ENCODE measurements around the gene EPHA6.

Gene EPHA6

GRCh38 chr3:97037294-97037943 lies 223.0 kb downstream of the EPHA6 start:
- no peaks in the 10 kb centered on the region for H3K27me3 ChIP-seq (ENCODE audit: control insufficient read depth in 1 of 2, insufficient read depth in 1 of 2, low read length in 2 of 2)
- no peaks in the 10 kb centered on the region for H3K4me1 ChIP-seq (ENCODE audit: control insufficient read depth, insufficient read depth, low read depth, low read length)
- H3K4me2 ChIP-seq (ENCODE audit: low read length, poor library complexity, severe bottlenecking): no peak overlapping the region
- H3K27ac ChIP-seq (ENCODE audit: low read length, poor library complexity, severe bottlenecking): no peak overlapping the region
- H2BK120ac ChIP-seq (ENCODE audit: low read depth, low read length): no peak overlapping the region
- no peak overlapping the region for H2BK5ac ChIP-seq (ENCODE audit: low read depth, low read length, poor library complexity, severe bottlenecking)
- no peak overlapping the region for H2AFZ ChIP-seq (ENCODE audit: low read depth, low read length)
- H3K4me3 ChIP-seq (ENCODE audit: insufficient read depth in 1 of 2, low read depth in 1 of 2, low read length in 2 of 2): no peak overlapping the region
- DNase-seq: no peak
- no peak overlapping the region for H2BK15ac ChIP-seq (ENCODE audit: low read depth, poor library complexity, severe bottlenecking)
- no peak overlapping the region for H3K14ac ChIP-seq (ENCODE audit: low read length in 2 of 2)
- no peak overlapping the region for H4K8ac ChIP-seq (ENCODE audit: low read length)
- H4K91ac ChIP-seq (ENCODE audit: low read length): no peak overlapping the region
- no peak overlapping the region for H2BK12ac ChIP-seq (ENCODE audit: low read length in 2 of 2)
- no peak overlapping the region for H3K23ac ChIP-seq (ENCODE audit: low read length in 2 of 2)
- 89% methylated on average over 3 of the region's 3 CpGs for WGBS
- H3K18ac ChIP-seq (ENCODE audit: low read depth in 1 of 2, low read length in 2 of 2): no peak overlapping the region
- H3K79me1 ChIP-seq (replicated peaks; ENCODE audit: low read length, poor library complexity, severe bottlenecking): no peaks in the 10 kb centered on the region
- H2AK5ac ChIP-seq (ENCODE audit: low read length, severe bottlenecking): no peak overlapping the region
- H3K9ac ChIP-seq (ENCODE audit: low read length): no peak overlapping the region
- no peaks in the 10 kb centered on the region for H3K9me3 ChIP-seq (ENCODE audit: control insufficient read depth, low read length)
- H3K36me3 ChIP-seq (ENCODE audit: control insufficient read depth in 1 of 2, insufficient read depth in 2 of 2, low read depth in 1 of 2, low read length in 2 of 2): no peaks in the 10 kb centered on the region
- no peak overlapping the region for H3K4ac ChIP-seq (ENCODE audit: low read depth in 1 of 2, low read length in 2 of 2)

- Histone ChIP-seq H3K27ac (ENCODE audit: low read length, poor library complexity, severe bottlenecking) (no peak overlapping the region), H2BK120ac (ENCODE audit: low read depth, low read length) (no peak overlapping the region)
- WGBS: 82% methylated on average over 1 of the region's 2 CpGs
These were observed 229.0 kb downstream of the EPHA6 start for GRCh38 chr3:97043411-97043810.

GRCh38 chr3:97057365-97057764 lies 243.0 kb downstream of the EPHA6 start:
- peaks cover 6% of the 10 kb centered on the region for H3K9me3 ChIP-seq (ENCODE audit: control insufficient read depth, low read length)

More at GRCh38 chr3:97043411-97043810, 229.0 kb downstream of the EPHA6 start:
- Histone ChIP-seq H4K91ac (ENCODE audit: low read length) (no peak overlapping the region), H3K4me3 (ENCODE audit: insufficient read depth in 1 of 2, low read depth in 1 of 2, low read length in 2 of 2) (no peak overlapping the region), H3K18ac (ENCODE audit: low read depth in 1 of 2, low read length in 2 of 2) (no peak overlapping the region), H3K79me1 (replicated peaks; ENCODE audit: low read length, poor library complexity, severe bottlenecking) (no peaks in the 10 kb centered on the region), H2BK5ac (ENCODE audit: low read depth, low read length, poor library complexity, severe bottlenecking) (no peak overlapping the region), H2BK12ac (ENCODE audit: low read length in 2 of 2) (no peak overlapping the region), H3K14ac (ENCODE audit: low read length in 2 of 2) (no peak overlapping the region), H2AK5ac (ENCODE audit: low read length, severe bottlenecking) (no peak overlapping the region), H3K4me2 (ENCODE audit: low read length, poor library complexity, severe bottlenecking) (no peak overlapping the region), H2BK15ac (ENCODE audit: low read depth, poor library complexity, severe bottlenecking) (no peak overlapping the region), H3K4me1 (ENCODE audit: control insufficient read depth, insufficient read depth, low read depth, low read length) (no peaks in the 10 kb centered on the region), H3K9ac (ENCODE audit: low read length) (no peak overlapping the region), H3K9me3 (ENCODE audit: control insufficient read depth, low read length) (no peaks in the 10 kb centered on the region), H3K27me3 (ENCODE audit: control insufficient read depth in 1 of 2, insufficient read depth in 1 of 2, low read length in 2 of 2) (no peaks in the 10 kb centered on the region), H2AFZ (ENCODE audit: low read depth, low read length) (no peak overlapping the region), H3K4ac (ENCODE audit: low read depth in 1 of 2, low read length in 2 of 2) (no peak overlapping the region), H4K8ac (ENCODE audit: low read length) (no peak overlapping the region), H3K23ac (ENCODE audit: low read length in 2 of 2) (no peak overlapping the region), H3K36me3 (ENCODE audit: control insufficient read depth in 1 of 2, insufficient read depth in 2 of 2, low read depth in 1 of 2, low read length in 2 of 2) (no peaks in the 10 kb centered on the region)
- no peak for DNase-seq

GRCh38 chr3:97059168-97059567 lies 244.8 kb downstream of the EPHA6 start:
- no peak overlapping the region for H2AFZ ChIP-seq (ENCODE audit: low read depth, low read length)
- WGBS: no CpG with 5 or more reads among the region's 1 CpG

More at GRCh38 chr3:97057365-97057764, 243.0 kb downstream of the EPHA6 start:
- H2BK12ac ChIP-seq (ENCODE audit: low read length in 2 of 2): no peak overlapping the region
- H2BK120ac ChIP-seq (ENCODE audit: low read depth, low read length): no peak overlapping the region
- H3K4me2 ChIP-seq (ENCODE audit: low read length, poor library complexity, severe bottlenecking): no peak overlapping the region
- H3K27ac ChIP-seq (ENCODE audit: low read length, poor library complexity, severe bottlenecking): no peak overlapping the region
- H4K91ac ChIP-seq (ENCODE audit: low read length): no peak overlapping the region
- no peak overlapping the region for H3K23ac ChIP-seq (ENCODE audit: low read length in 2 of 2)
- no peaks in the 10 kb centered on the region for H3K36me3 ChIP-seq (ENCODE audit: control insufficient read depth in 1 of 2, insufficient read depth in 2 of 2, low read depth in 1 of 2, low read length in 2 of 2)
- H3K9ac ChIP-seq (ENCODE audit: low read length): no peak overlapping the region
- 100% methylated on average over 1 of the region's 3 CpGs for WGBS
- H2BK15ac ChIP-seq (ENCODE audit: low read depth, poor library complexity, severe bottlenecking): no peak overlapping the region
- no peaks in the 10 kb centered on the region for H3K79me1 ChIP-seq (replicated peaks; ENCODE audit: low read length, poor library complexity, severe bottlenecking)
- peak overlapping the region in 1 of 2 experiments; percentile 9 for H3K14ac ChIP-seq (ENCODE audit: low read length in 2 of 2)
- H2BK5ac ChIP-seq (ENCODE audit: low read depth, low read length, poor library complexity, severe bottlenecking): no peak overlapping the region
- no peak overlapping the region for H3K18ac ChIP-seq (ENCODE audit: low read depth in 1 of 2, low read length in 2 of 2)
- DNase-seq: no peak
- no peak overlapping the region for H2AFZ ChIP-seq (ENCODE audit: low read depth, low read length)
- H3K27me3 ChIP-seq (ENCODE audit: control insufficient read depth in 1 of 2, insufficient read depth in 1 of 2, low read length in 2 of 2): no peaks in the 10 kb centered on the region
- H3K4me3 ChIP-seq (ENCODE audit: insufficient read depth in 1 of 2, low read depth in 1 of 2, low read length in 2 of 2): no peak overlapping the region
- no peak overlapping the region for H2AK5ac ChIP-seq (ENCODE audit: low read length, severe bottlenecking)
- H4K8ac ChIP-seq (ENCODE audit: low read length): no peak overlapping the region
- H3K4ac ChIP-seq (ENCODE audit: low read depth in 1 of 2, low read length in 2 of 2): no peak overlapping the region
- no peaks in the 10 kb centered on the region for H3K4me1 ChIP-seq (ENCODE audit: control insufficient read depth, insufficient read depth, low read depth, low read length)

More at GRCh38 chr3:97059168-97059567, 244.8 kb downstream of the EPHA6 start:
- H3K23ac ChIP-seq (ENCODE audit: low read length in 2 of 2): no peak overlapping the region
- no peak overlapping the region for H3K14ac ChIP-seq (ENCODE audit: low read length in 2 of 2)
- DNase-seq: no peak
- no peak overlapping the region for H3K27ac ChIP-seq (ENCODE audit: low read length, poor library complexity, severe bottlenecking)
- H3K36me3 ChIP-seq (ENCODE audit: control insufficient read depth in 1 of 2, insufficient read depth in 2 of 2, low read depth in 1 of 2, low read length in 2 of 2): no peaks in the 10 kb centered on the region
- no peak overlapping the region for H2BK15ac ChIP-seq (ENCODE audit: low read depth, poor library complexity, severe bottlenecking)
- H3K27me3 ChIP-seq (ENCODE audit: control insufficient read depth in 1 of 2, insufficient read depth in 1 of 2, low read length in 2 of 2): no peaks in the 10 kb centered on the region
- H2BK5ac ChIP-seq (ENCODE audit: low read depth, low read length, poor library complexity, severe bottlenecking): no peak overlapping the region
- no peak overlapping the region for H3K4me3 ChIP-seq (ENCODE audit: insufficient read depth in 1 of 2, low read depth in 1 of 2, low read length in 2 of 2)
- no peaks in the 10 kb centered on the region for H3K79me1 ChIP-seq (replicated peaks; ENCODE audit: low read length, poor library complexity, severe bottlenecking)
- H2BK12ac ChIP-seq (ENCODE audit: low read length in 2 of 2): no peak overlapping the region
- no peak overlapping the region for H2BK120ac ChIP-seq (ENCODE audit: low read depth, low read length)
- no peak overlapping the region for H4K91ac ChIP-seq (ENCODE audit: low read length)
- H3K18ac ChIP-seq (ENCODE audit: low read depth in 1 of 2, low read length in 2 of 2): no peak overlapping the region
- peaks cover 6% of the 10 kb centered on the region for H3K9me3 ChIP-seq (ENCODE audit: control insufficient read depth, low read length)
- H4K8ac ChIP-seq (ENCODE audit: low read length): no peak overlapping the region
- no peak overlapping the region for H3K4me2 ChIP-seq (ENCODE audit: low read length, poor library complexity, severe bottlenecking)
- H3K4me1 ChIP-seq (ENCODE audit: control insufficient read depth, insufficient read depth, low read depth, low read length): no peaks in the 10 kb centered on the region
- no peak overlapping the region for H3K4ac ChIP-seq (ENCODE audit: low read depth in 1 of 2, low read length in 2 of 2)
- no peak overlapping the region for H3K9ac ChIP-seq (ENCODE audit: low read length)
- no peak overlapping the region for H2AK5ac ChIP-seq (ENCODE audit: low read length, severe bottlenecking)
